Measurements from ENCODE around the gene PCGF3.
"Not testable (repeated sequence)": the region's sequence is repeated elsewhere in the genome, so short reads cannot be mapped to it uniquely, and the experiment has no call there.

PCGF3 gene

DNA sequence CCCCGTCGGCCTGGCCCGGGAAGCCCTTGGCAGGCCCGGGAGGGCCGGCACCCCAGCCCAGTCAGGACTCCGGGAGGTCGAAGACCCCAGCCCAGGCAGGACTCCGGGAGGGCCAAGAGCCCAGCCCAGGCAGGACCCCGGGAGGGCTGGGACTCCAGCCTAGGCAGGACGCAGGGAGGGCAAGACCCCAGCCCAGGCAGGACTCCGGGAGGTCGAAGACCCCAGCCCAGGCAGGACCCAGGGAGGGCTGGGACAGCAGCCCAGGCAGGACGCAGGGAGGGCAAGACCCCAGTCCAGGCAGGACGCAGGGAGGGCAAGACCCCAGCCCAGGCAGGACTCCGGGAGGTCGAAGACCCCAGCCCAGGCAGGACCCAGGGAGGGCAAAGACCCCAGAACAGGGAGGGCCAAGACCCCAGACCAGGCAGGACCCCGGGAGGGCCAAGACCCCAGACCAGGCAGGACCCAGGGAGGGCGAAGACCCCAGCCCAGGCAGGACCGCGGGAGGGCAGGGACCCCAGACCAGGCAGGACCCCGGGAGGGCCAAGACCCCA is 526 bp downstream of the PCGF3 start:
- not testable (repeated sequence) for DNase-seq

GRCh38 chr4:706834-707598 is 1.4 kb downstream of the PCGF3 start:
- no peak for DNase-seq

GRCh38 chr4:707929-708630 is 2.4 kb downstream of the PCGF3 start:
- no peak for DNase-seq

DNA sequence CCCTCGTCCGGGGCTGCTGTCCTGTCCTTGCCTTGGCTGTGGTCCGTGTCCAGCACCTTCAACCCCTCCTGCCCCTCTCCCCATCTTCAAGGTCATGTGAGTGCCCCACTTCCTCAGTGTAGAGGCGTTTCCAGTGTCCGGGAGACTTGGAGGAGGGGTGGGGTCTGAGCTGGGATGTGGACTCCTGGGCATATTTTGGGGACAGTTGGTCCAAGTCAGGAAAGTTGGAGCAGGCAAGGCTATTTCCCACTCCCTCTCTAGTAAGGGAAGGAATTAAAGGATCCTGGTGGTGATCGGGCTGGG is 3.0 kb downstream of the PCGF3 start:
- DNase-seq = no peak

GRCh38 chr4:709348-709747 is 3.7 kb downstream of the PCGF3 start:
- DNase-seq = no peak

DNA sequence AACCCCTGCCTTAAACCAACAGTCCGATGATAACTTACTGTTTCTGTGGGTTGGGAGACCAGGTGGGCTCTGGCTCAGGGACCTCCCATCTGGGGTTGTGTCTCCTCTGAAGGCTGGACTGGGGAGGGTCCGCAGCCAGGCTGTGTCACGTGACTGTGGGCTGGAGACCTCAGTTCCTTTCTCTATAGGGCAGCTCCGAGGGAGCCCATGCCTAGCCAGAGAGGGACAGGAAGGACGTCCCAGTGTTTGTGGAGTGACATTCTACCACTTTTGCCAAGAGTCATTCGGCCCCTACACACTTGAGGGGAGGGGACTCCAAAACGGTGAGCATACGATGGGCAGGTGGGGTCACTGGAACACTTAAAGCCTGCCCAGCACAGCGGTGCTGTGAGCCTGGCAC is 4.5 kb downstream of the PCGF3 start:
- DNase-seq = no peak

GRCh38 chr4:710916-711315 is 5.3 kb downstream of the PCGF3 start:
- no peak for DNase-seq

- no peak for DNase-seq
Measured at GRCh38 chr4:712093-712492, 6.5 kb downstream of the PCGF3 start.

GRCh38 chr4:712916-713632 is 7.4 kb downstream of the PCGF3 start:
- no peak for DNase-seq

GRCh38 chr4:714087-714486 is 8.5 kb downstream of the PCGF3 start:
- DNase-seq = no peak

DNA sequence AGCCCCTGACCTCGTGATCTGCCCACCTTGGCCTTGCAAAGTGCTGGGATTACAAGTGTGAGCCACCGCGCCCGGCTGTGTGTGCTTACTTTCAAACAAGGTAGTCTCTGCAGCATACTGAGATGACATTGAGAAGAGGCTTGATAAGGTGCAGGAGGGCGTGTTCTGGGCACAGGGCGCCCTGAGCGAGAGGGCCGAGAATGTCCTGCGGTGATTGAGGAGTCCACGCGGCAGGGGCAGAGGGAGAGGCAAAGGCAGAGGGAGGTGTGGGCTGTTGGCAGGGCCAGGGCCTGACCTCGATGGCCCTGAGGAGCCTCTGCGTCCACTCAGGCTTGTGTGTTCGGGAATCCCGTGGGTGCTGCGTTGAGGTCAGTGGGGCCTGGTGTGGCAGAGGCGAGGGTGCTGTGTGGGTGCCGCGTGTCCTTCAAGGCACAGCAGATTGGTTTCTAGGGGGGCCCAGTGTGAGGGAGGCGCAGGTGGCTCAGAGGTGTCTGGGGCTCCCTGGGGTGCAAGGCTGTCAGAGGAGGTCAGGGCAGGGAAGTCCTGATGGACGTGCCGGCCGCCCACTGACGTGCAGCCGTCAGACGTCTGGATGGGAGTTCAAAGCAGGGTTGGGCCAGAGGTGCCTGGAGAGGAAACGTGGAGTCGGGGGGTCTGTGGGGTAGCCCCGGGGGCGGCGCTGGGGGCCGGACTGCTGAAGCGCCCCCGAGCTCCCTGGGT is 12.1 kb downstream of the PCGF3 start:
- no peak for DNase-seq

GRCh38 chr4:718460-718859 is 12.8 kb downstream of the PCGF3 start:
- no peak for DNase-seq

- DNase-seq = no peak
Measured at GRCh38 chr4:720111-720860, 14.7 kb downstream of the PCGF3 start.

GRCh38 chr4:721261-722168 is 15.9 kb downstream of the PCGF3 start:
- DNase-seq = no peak

- no peak for DNase-seq
Measured at GRCh38 chr4:722169-722725, 16.6 kb downstream of the PCGF3 start.

GRCh38 chr4:722851-723360 is 17.3 kb downstream of the PCGF3 start:
- DNase-seq = no peak

DNA sequence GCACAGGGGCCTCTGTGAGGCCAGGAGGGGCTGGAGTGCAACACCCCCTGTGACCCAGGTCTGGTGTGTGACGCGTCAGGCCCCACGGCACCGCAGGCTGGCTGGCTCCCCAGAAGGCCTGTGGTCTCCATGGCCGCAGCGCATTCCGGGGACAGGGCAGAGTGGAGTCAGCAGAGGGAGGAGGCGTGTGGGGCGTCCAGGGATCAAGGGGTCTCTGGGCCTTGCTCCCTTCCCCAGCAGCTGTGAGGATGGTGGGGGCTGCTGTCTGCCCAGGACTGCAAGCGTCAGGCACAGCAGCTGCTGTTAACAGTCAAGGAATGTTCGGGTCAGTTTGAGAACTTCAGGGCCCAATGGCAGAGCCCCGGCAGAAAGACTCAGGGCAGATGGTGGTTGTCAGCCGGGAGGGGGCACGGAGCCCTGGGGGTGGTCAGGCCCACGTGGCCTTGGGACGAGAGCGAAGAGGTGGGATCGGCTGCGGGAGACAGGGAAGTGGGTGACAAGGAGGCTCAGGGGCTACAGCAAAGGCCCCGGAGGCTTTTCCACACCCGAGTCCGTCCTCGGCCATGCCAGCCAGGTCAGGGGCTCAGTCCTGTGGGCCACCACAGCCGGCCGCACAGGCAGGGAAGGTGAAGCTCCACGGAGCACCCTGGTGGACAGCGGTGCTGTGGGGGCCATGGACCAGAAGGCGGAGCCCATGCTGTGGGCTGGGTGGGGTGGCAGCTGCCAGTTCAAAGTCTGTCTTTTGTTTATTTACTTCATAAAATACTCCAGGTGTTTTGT is 18.3 kb downstream of the PCGF3 start:
- DNase-seq = no peak

DNA sequence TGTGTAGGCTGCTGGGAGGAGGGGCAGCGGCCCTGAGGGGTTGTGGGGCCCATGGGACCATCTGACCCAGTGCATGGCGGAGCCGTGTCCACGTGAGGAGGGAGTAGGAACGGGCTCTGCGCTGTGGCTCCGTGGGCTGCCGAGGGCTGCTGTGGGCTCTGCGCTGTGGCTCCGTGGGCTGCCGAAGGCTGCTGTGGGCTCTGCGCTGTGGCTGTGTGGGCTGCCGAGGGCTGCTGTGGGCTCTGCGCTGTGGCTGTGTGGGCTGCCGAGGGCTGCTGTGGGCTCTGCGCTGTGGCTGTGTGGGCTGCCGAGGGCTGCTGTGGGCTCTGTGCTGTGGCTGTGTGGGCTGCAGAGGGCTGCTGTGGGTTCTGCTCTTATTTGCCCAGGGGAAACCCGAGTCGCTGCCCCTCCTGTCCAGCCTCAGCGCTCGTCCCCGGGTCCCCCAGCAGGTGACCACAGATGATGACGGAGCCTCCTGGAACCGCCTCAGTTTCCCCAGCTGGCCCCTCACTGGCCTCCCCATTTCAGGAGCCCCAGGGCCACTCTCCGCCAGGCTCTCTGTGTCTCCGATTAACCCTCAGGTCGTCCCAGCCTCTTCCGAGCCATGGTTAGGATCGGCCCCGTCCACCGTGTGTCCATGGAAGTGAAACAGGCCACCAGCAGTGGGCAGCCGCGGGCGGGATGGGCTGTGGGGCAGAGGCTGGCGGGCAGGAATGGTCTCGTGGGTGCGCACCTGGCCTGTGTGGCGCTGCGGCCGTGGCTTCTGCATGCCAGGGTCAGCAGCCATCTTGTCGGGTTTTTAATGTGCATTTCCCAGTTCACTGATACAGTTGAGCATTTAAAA is 20.0 kb downstream of the PCGF3 start:
- no peak for DNase-seq

DNA sequence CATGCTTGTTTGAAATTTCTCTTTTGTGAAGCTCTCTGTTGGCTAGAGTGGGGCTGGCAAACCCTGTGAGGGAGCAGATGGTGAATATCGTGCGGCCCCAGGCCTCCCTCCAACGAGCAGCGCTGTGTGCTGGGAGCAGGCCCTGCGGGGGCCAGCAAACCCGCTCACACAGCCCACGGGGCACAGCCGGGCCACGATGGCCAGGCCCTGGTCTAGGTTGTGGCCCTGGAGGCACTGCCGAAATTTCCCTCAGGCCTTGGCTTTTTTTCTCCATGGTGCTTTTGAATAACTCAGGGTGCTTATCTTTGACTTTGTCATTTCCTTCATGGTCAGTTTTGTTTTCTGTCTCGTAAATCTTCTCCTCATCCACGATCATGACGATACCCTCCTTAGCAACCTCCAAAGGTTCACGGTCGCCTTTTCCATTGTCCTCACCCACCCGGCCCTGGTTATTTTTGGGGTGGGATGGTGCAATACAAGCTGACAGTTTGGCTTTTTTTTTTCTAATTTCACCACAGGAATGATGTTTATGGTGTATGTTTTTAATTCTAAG is 20.7 kb downstream of the PCGF3 start:
- DNase-seq = no peak

Measured in AML-193 (cell line).